BLaER1 treated with 17β-estradiol and CSF1 and Interleukin-3, amounts not matched to agents 10 nM and 100 nM (cell line): ENCODE results near the gene TFAP2C.
"Not testable (repeated sequence)": the region's sequence is repeated elsewhere in the genome, so short reads cannot be mapped to it uniquely, and the experiment has no call there.

Experiments
- H3K27ac ChIP-seq, 11 experiments: shearing (Covaris generic); formaldehyde crosslinking; 2 replicates each; pipeline ENCODE4 v1.8.1; 2022
- H3K27me3 ChIP-seq, 11 experiments: shearing (Covaris generic); formaldehyde crosslinking; 2 replicates each; pipeline ENCODE4 v1.8.1; 2022
- H3K36me3 ChIP-seq, 11 experiments: shearing (Covaris generic); formaldehyde crosslinking; 2 replicates each; pipeline ENCODE4 v1.8.1; 2022
- H3K4me1 ChIP-seq, 10 experiments: shearing (Covaris generic); formaldehyde crosslinking; 2 replicates each; pipeline ENCODE4 v1.8.1; 2022
- H3K4me2 ChIP-seq, 11 experiments: shearing (Covaris generic); formaldehyde crosslinking; 2 replicates each; pipeline ENCODE4 v1.8.1; 2022
- H3K4me3 ChIP-seq, 10 experiments: shearing (Covaris generic); formaldehyde crosslinking; 2 replicates each; pipeline ENCODE4 v1.8.1; 2022
- H3K9ac ChIP-seq, 11 experiments: shearing (Covaris generic); formaldehyde crosslinking; 2 replicates each; pipeline ENCODE4 v1.8.1; 2022
- H3K9me3 ChIP-seq, 11 experiments: shearing (Covaris generic); formaldehyde crosslinking; replicated peaks in 1 of 11; 2 replicates each; pipeline ENCODE4 v1.8.1; 2022
- H4K20me1 ChIP-seq, 11 experiments: shearing (Covaris generic); formaldehyde crosslinking; 2 replicates each; pipeline ENCODE4 v1.8.1; 2022
- Cebpa-rat ChIP-seq, 11 experiments: shearing (Covaris generic); IDR thresholded peaks; 2 replicates each; pipeline ENCODE4 v1.8.1; 2022

The TFAP2C gene

DNA sequence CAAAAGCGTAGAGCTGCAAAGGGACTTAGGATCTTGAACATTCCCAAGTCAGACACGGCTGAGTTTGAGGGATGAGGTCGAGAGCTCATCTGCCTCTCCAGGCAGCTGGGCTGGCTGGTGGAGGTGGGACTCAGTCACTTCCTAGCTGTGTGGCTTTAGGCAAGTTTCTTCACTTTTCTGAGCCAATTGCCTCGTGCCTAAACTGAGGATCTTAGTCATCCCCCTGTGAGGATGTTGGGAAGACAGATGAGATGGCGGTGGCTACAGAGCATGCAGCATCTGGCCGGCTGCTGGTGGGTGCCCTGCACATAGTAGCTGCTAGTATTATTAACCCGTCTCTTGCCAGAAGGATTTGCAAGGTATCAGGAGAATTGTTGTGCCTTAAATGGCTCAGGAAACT lies 27.5 kb downstream of the TFAP2C start:
- Histone ChIP-seq H4K20me1 (no peaks in the 10 kb centered on the region), H3K27me3 (no peaks in the 10 kb centered on the region), H3K36me3 (no peaks in the 10 kb centered on the region), H3K4me3 (no peak overlapping the region), H3K9me3 (peaks cover 0 to 17% (median 0%) of the 10 kb centered on the region in 11 experiments; a peak in 7 of 22 replicates), H3K27ac (peak overlapping the region in 8 of 11 experiments; percentile 75 to 88 (median 86); a peak in 14 of 22 replicates), H3K4me2 (peak overlapping the region; percentile 27 to 71 (median 62); a peak in 18 of 22 replicates), H3K9ac (peak overlapping the region in 2 of 11 experiments; percentile 63 to 71; a peak in 4 of 22 replicates), H3K4me1 (peaks cover 20 to 54% (median 33%) of the 10 kb centered on the region in 10 experiments; a peak in 19 of 20 replicates)
- TF ChIP-seq Cebpa-rat (IDR thresholded peaks at IDR 0.05) = no peak

DNA sequence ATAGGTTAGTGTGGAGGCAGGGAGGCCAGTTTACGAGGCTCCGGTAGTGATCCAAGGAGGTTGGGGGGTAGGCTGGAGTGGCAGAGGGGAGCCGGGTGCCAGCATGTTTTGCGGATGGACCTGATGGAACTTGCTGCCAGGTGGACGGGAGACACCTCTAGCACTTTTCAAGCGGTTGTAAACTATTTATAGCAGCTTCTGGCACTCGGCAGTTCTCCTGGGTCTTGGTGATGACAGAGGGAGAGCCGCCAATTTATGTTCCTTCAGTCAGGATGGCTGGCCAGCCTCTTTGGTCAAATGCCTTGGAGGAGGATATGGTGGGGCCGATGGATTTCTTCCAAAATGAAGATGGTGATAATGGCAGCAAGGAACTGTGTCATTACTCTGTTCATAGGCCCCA lies 28.8 kb downstream of the TFAP2C start:
- peak overlapping the region in 8 of 11 experiments; percentile 40 to 72 (median 65); a peak in 14 of 22 replicates for H3K9ac ChIP-seq
- peaks cover 18 to 55% (median 34%) of the 10 kb centered on the region in 10 experiments; a peak in 19 of 20 replicates for H3K4me1 ChIP-seq
- H3K27me3 ChIP-seq = no peaks in the 10 kb centered on the region
- H4K20me1 ChIP-seq = no peaks in the 10 kb centered on the region
- no peak overlapping the region for H3K4me3 ChIP-seq
- H3K27ac ChIP-seq = peak overlapping the region in 9 of 11 experiments; percentile 13 to 88 (median 85); a peak in 17 of 22 replicates
- no peak for TF ChIP-seq Cebpa-rat (IDR thresholded peaks at IDR 0.05)
- H3K4me2 ChIP-seq = peak overlapping the region; percentile 36 to 71 (median 62); a peak in 20 of 22 replicates
- H3K9me3 ChIP-seq = peaks cover 0 to 16% (median 0%) of the 10 kb centered on the region in 11 experiments; a peak in 7 of 22 replicates
- no peaks in the 10 kb centered on the region for H3K36me3 ChIP-seq

DNA sequence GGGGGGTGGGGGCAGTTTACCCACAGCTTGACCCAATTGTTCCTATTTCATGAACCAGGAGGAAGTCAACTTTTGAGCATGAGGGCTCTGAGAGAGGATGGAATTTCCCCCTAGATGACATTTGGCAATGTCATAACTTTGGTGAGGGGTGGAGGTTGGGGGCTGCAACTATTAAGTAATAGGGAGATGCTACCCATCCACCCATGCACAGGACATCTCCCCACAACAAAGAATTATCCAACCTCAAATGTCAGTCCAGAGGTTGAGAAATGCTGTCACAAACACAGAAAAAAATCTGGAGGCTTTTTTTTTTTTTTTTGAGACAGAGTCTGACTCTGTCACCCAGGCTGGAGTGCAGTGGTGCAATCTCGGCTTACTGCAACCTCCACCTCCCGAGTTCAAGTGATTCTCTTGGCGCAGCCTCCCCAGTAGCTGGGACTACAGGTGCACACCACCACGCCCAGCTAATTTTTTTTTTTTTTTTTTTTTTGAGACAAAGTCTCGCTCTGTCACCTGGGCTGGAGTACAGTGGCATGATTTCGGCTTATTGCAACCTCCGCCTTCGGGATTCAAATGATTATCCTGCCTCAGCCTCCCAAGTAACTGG lies 29.3 kb downstream of the TFAP2C start:
- H3K36me3 ChIP-seq, H3K4me3 ChIP-seq, H3K27me3 ChIP-seq, H4K20me1 ChIP-seq: not testable (repeated sequence)
- peak in 9 of 11 experiments; percentile 61 to 97 (median 92); a peak in 17 of 22 replicates for TF ChIP-seq Cebpa-rat (IDR thresholded peaks at IDR 0.05)
- H3K9ac ChIP-seq = peak overlapping the region in 4 of 11 experiments; percentile 35 to 72 (median 48); a peak in 4 of 22 replicates
- H3K4me1 ChIP-seq = peaks cover 18 to 52% (median 35%) of the 10 kb centered on the region in 10 experiments; a peak in 19 of 20 replicates
- H3K27ac ChIP-seq = peak overlapping the region in 8 of 11 experiments; percentile 75 to 88 (median 86); a peak in 16 of 22 replicates
- H3K9me3 ChIP-seq = peaks cover 0 to 16% (median 0%) of the 10 kb centered on the region in 11 experiments; a peak in 6 of 22 replicates
- peak overlapping the region; percentile 2 to 71 (median 59); a peak in 18 of 22 replicates for H3K4me2 ChIP-seq

DNA sequence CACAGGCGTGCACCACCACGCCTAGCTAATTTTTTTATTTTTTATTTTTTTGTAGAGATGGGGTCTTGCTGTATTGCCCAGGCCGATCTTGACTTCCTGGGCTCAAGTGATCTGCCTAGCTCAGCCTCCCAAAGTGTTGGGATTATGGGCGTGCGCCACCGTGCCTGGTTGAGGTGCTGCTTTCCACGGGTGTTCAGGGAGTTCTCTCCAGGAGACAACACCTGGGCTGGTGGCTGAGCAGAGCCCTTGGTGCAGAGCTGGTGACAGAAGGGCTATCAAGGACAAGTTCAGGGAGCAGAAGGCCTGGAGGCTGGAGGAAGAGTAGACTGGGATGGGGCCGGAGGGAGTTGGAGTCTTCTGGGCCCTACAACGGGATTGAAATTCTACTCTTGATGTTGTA lies 34.6 kb downstream of the TFAP2C start:
- TF ChIP-seq Cebpa-rat (IDR thresholded peaks at IDR 0.05) = no peak
- Histone ChIP-seq H3K4me3 (no peak overlapping the region), H3K36me3 (no peaks in the 10 kb centered on the region), H3K27ac (no peak overlapping the region; a peak in 1 of 22 replicates), H3K27me3 (no peaks in the 10 kb centered on the region), H3K4me1 (peaks cover 0 to 30% (median 12%) of the 10 kb centered on the region in 10 experiments; a peak in 15 of 20 replicates), H3K9me3 (peaks cover 0 to 11% (median 0%) of the 10 kb centered on the region in 11 experiments; a peak in 6 of 22 replicates), H3K9ac (no peak overlapping the region), H4K20me1 (no peaks in the 10 kb centered on the region), H3K4me2 (no peak overlapping the region)

DNA sequence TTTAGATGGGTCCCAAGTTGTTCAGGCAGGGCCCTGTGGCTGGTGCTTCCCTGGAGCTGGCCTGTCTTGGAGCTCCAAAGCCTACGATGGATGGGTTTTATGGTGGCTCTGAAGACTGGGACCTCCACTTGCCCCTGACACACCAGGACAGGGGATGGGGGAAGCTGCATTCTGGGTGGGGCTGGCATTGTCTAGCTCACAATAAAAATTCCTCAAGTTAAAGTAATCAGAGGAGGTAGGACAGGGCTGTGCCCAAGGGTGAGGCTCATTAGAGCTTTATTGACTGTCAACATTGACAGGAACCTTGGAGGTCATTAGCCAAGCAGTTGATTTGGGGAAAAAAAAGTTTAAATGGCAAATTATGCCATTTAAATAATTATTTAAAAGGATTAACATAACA lies 35.7 kb downstream of the TFAP2C start:
- Histone ChIP-seq H3K9ac (no peak overlapping the region), H3K27me3 (no peaks in the 10 kb centered on the region), H3K4me2 (no peak overlapping the region), H4K20me1 (no peaks in the 10 kb centered on the region), H3K36me3 (no peaks in the 10 kb centered on the region), H3K9me3 (0 out of 22 replicates have a peak, but pooled peaks cover 0 to 3% (median 0%) of the 10 kb centered on the region in 11 experiments), H3K27ac (no peak overlapping the region; a peak in 1 of 22 replicates), H3K4me3 (no peak overlapping the region), H3K4me1 (peaks cover 0 to 26% (median 7%) of the 10 kb centered on the region in 10 experiments; a peak in 10 of 20 replicates)
- no peak for TF ChIP-seq Cebpa-rat (IDR thresholded peaks at IDR 0.05)

DNA sequence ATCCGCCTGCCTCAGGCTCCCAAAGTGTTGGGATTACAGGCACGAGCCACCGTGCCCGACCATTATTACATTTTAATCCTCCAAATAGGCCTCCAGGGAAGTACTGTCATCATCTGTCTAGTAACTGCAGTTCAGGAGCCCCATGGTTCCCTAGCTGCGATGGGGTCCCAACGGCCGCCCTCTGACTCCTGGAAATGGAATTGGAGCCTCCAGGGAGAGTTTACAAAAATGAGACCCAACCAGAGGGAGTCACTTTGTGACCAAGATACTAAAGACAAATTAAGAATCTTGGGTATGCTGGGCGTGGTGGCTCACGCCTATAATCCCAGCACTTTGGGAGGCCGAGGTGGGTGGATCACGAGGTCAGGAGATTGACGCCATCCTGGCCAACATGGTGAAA lies 36.7 kb downstream of the TFAP2C start:
- Histone ChIP-seq H3K27ac (no peak overlapping the region), H3K27me3 (no peaks in the 10 kb centered on the region), H3K4me1 (peaks cover 0 to 23% (median 7%) of the 10 kb centered on the region in 10 experiments; a peak in 10 of 20 replicates), H3K4me2 (no peak overlapping the region), H3K36me3 (no peaks in the 10 kb centered on the region), H3K9me3 (no peaks in the 10 kb centered on the region), H3K4me3 (no peak overlapping the region), H4K20me1 (no peaks in the 10 kb centered on the region), H3K9ac (no peak overlapping the region)
- TF ChIP-seq Cebpa-rat (IDR thresholded peaks at IDR 0.05) = no peak

DNA sequence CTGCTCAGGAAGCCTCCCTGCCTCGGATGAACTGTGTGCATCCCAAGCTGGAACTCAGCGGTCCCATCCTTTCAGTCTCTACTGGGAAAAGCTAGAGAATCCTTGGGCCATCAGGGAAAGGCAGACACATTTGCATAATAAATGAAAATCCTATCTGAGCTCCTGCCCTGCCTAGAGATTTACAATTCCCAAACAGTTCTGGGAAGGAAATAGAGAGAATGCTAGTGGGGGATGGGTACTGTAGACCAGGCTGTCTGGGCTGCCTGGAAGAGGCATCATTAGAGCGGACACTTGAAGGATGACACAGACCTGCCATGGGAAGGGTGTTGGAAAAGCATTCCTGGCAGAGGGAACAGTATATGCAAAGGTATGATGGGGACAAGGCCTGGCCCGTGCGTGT lies 44.3 kb downstream of the TFAP2C start:
- no peak for TF ChIP-seq Cebpa-rat (IDR thresholded peaks at IDR 0.05)
- Histone ChIP-seq H3K27me3 (peaks cover 0 to 3% (median 0%) of the 10 kb centered on the region in 11 experiments; a peak in 1 of 22 replicates), H3K27ac (no peak overlapping the region), H3K9ac (no peak overlapping the region), H3K9me3 (no peaks in the 10 kb centered on the region), H3K36me3 (no peaks in the 10 kb centered on the region), H3K4me1 (peaks cover 0 to 40% (median 28%) of the 10 kb centered on the region in 10 experiments; a peak in 18 of 20 replicates), H4K20me1 (no peaks in the 10 kb centered on the region), H3K4me3 (no peak overlapping the region), H3K4me2 (no peak overlapping the region)

DNA sequence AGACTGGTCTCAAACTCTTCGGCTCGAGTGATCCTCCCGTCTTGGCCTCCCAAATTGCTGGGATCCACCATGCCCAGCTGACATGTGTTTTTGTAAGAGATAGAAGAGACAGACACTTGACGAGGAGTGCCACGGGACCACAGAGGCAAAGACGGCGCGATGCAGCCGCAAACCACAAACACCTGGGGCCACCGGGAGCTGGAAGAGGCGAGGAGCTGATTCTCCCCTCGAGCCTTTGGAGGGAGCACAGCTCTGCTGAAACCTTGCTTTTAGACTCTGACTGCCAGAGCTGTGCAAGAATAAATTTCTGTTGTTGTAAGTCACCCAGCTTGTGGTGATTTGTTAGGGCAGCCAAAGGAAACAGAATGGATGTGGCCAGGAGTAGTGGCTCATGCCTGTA lies 46.9 kb downstream of the TFAP2C start:
- H3K9ac ChIP-seq = peak overlapping the region in 6 of 11 experiments; percentile 1 to 58 (median 44); a peak in 8 of 22 replicates
- TF ChIP-seq Cebpa-rat (IDR thresholded peaks at IDR 0.05) = no peak
- peak overlapping the region in 10 of 11 experiments; percentile 11 to 86 (median 70); a peak in 17 of 22 replicates for H3K4me2 ChIP-seq
- peak overlapping the region in 6 of 11 experiments; percentile 65 to 79 (median 72); a peak in 11 of 22 replicates for H3K27ac ChIP-seq
- H3K27me3 ChIP-seq = peaks cover 0 to 3% (median 0%) of the 10 kb centered on the region in 11 experiments; a peak in 1 of 22 replicates
- no peaks in the 10 kb centered on the region for H4K20me1 ChIP-seq
- no peak overlapping the region for H3K4me3 ChIP-seq
- peaks cover 0 to 59% (median 53%) of the 10 kb centered on the region in 10 experiments; a peak in 18 of 20 replicates for H3K4me1 ChIP-seq
- no peaks in the 10 kb centered on the region for H3K36me3 ChIP-seq
- no peaks in the 10 kb centered on the region for H3K9me3 ChIP-seq

DNA sequence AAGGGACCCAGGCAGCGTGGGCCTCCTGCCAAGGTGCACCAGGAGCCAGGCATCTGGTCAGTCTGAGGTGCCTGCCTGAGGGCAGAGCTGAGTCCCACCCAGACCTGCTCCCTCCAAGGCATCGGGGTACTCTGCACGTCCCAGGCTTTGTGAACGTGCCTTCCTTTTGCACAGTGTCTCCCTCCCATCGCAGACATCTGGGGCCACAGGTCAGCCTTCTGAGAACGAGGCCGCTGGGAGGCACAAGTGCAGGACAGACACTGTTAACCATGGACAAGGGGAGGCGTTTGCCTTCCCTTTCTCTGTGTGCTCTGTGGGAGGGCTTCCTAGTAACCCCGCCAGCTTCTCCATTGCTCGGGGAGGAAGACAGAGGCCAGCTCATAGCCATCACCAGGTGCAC lies 47.6 kb downstream of the TFAP2C start:
- no peak for TF ChIP-seq Cebpa-rat (IDR thresholded peaks at IDR 0.05)
- Histone ChIP-seq H3K4me2 (peak overlapping the region in 10 of 11 experiments; percentile 11 to 86 (median 70); a peak in 18 of 22 replicates), H3K27ac (peak overlapping the region in 7 of 11 experiments; percentile 65 to 79 (median 67); a peak in 15 of 22 replicates), H3K4me3 (no peak overlapping the region), H3K36me3 (no peaks in the 10 kb centered on the region), H3K9me3 (no peaks in the 10 kb centered on the region), H3K4me1 (peaks cover 0 to 59% (median 55%) of the 10 kb centered on the region in 10 experiments; a peak in 18 of 20 replicates), H3K27me3 (peaks cover 0 to 3% (median 0%) of the 10 kb centered on the region in 11 experiments; a peak in 1 of 22 replicates), H4K20me1 (no peaks in the 10 kb centered on the region), H3K9ac (peak overlapping the region in 6 of 11 experiments; percentile 1 to 58 (median 44); a peak in 9 of 22 replicates)
